ENCODE results near the gene IGSF6.
A peak's percentile ranks its signal among the peaks of the same experiment; 100 is the strongest.
"Not testable (repeated sequence)": the region's sequence is repeated elsewhere in the genome, so short reads cannot be mapped to it uniquely, and the experiment has no call there.

The IGSF6 gene

DNA sequence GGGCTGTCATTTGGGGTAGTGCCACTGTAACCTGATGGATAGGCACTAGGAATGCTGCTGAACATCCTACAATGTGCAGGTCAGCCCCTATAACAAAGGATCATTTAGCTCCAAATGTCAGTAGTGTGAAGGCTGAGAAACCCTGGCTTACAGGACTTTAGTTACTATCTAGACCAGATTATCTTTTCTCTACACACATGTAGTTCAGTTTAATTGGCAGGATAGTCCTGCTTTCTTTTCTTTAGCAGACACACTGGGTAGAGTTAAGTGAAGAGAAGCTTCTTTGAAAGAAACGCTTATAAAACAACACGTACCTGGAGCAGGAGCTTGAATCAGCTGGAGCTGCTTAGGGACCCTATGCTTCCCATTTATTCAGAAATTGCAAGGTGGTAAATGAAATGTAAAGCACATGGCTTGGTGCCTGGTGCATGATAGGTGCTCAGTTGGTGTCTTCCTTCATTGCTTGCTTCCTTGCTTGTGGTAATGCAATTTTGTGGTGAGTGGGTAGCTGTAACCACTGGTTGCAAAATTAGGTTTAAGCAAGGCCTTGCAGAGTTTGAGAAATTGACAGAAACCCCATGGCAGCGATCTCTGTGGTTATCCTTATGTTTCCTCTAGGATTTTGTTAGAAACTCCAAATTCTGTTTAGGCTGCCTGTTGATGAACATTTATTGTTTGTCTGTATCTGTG lies 43.6 kb downstream of the IGSF6 start:
- no peak for DNase-seq (ENCODE audit: low read depth)
- no peak overlapping the region for H3K4me3 ChIP-seq (ENCODE audit: low read length)
- TF ChIP-seq, protein P1, sequence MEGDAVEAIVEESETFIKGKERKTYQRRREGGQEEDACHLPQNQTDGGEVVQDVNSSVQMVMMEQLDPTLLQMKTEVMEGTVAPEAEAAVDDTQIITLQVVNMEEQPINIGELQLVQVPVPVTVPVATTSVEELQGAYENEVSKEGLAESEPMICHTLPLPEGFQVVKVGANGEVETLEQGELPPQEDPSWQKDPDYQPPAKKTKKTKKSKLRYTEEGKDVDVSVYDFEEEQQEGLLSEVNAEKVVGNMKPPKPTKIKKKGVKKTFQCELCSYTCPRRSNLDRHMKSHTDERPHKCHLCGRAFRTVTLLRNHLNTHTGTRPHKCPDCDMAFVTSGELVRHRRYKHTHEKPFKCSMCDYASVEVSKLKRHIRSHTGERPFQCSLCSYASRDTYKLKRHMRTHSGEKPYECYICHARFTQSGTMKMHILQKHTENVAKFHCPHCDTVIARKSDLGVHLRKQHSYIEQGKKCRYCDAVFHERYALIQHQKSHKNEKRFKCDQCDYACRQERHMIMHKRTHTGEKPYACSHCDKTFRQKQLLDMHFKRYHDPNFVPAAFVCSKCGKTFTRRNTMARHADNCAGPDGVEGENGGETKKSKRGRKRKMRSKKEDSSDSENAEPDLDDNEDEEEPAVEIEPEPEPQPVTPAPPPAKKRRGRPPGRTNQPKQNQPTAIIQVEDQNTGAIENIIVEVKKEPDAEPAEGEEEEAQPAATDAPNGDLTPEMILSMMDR (IDR thresholded peaks at IDR 0.05; ENCODE audit: insufficient read depth, low read depth, low read length, missing control alignments) = no peak

DNA sequence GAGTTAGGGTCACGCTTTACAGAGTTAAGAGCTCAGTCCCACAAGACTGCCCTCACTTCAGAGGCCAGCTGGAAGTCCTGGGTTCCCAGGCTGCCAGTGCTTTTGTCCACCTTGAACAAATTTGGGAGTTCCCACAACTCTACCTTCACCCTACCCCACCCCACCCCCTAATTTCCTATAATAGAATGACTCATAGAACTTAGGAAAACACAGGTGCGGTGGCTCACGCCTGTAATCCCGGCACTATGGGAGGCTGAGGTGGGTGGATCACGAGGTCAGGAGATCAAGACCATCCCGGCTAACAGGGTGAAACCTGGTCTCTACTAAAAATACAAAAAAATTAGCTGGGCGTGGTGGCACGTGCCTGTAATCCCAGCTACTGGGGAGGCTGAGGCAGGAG lies 46.6 kb downstream of the IGSF6 start:
- peak; percentile 21 for DNase-seq (ENCODE audit: low read depth)
- H3K4me3 ChIP-seq (ENCODE audit: low read length) = not testable (repeated sequence)

DNA sequence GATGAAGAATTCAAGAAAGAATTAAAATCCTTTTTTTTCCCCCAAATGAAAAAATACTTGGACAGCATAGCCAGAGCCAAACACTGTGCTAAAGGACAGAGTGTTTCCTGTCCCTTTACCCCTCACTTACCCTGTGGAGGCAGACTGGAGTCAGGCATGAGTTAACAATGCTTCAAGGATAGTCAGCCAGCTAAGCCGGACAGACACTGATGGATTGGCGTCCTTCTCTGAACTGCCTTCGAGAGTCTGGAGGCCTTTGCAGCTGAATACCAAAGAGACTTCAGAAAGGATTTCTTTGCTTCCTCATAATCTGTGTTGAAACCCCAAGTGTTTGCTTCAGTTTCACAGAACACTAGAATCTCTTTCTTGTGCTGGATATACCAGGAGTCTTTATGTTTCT lies 48.5 kb downstream of the IGSF6 start:
- H3K4me3 ChIP-seq (ENCODE audit: low read length) = no peak overlapping the region
- TF ChIP-seq, protein P1 (IDR thresholded peaks at IDR 0.05; ENCODE audit: insufficient read depth, low read depth, low read length, missing control alignments) = no peak
- DNase-seq (ENCODE audit: low read depth) = peak; percentile 23

DNA sequence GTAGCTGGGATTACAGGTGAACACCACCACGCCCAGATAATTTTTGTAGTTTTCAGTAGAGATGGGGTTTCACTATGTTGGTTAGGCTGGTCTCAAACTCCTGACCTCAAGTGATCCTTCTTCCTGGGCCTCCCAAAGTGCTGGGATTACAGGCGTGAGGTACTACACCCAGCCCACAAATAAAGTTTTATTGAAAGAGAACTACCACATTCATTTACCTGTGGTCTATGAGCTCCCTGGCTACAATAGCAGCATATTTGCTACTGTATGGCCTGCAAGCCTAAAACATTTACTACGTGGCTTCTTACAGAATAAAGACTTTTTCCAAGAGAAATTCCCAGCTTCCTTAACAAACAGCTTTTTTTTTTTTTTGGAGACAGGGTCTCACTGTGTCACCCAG lies 49.6 kb downstream of the IGSF6 start:
- H3K4me3 ChIP-seq (ENCODE audit: low read length) = no peak overlapping the region
- TF ChIP-seq, protein P1 (IDR thresholded peaks at IDR 0.05; ENCODE audit: insufficient read depth, low read depth, low read length, missing control alignments) = no peak
- no peak for DNase-seq (ENCODE audit: low read depth)

DNA sequence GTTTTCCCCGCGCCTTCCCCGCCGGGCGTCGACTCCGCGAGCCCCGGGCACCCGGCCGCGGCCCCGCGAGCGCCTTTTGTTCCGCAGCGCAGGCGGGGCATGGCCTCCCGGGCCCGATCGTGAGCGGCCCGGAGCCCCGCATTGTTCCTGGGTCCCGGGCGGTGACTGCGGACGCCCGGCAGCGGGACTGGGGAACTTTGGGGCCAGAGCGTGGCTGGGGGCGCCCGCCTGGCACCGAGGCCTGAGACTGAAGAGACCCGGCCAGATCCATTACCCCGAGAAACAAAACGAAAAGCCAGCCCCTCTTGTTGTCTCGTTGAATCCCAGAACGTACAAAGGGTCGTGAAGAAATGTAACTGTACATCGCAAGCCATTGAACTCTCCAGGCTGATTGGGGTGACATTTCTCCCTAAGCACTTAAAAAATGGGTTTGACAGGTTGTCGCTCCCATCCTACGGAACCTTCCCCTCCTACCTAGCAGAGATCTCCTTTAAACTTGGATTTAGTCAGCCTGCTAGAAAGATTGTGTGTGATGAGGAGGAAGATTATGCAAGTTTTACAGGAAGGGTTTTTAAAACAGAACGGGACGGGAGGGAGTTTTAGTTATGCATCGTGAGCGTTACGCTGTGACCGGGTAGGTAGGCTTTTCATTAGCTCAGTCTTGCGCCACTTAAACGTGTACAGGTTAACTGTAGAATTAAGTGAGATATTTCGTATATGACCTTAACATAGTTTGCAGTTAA lies 52.2 kb downstream of the IGSF6 start:
- TF ChIP-seq, protein P1 (IDR thresholded peaks at IDR 0.05; ENCODE audit: insufficient read depth, low read depth, low read length, missing control alignments) = no peak
- peak; percentile 76 for DNase-seq (ENCODE audit: low read depth)
- peak overlapping the region; percentile 79 for H3K4me3 ChIP-seq (ENCODE audit: low read length)

DNA sequence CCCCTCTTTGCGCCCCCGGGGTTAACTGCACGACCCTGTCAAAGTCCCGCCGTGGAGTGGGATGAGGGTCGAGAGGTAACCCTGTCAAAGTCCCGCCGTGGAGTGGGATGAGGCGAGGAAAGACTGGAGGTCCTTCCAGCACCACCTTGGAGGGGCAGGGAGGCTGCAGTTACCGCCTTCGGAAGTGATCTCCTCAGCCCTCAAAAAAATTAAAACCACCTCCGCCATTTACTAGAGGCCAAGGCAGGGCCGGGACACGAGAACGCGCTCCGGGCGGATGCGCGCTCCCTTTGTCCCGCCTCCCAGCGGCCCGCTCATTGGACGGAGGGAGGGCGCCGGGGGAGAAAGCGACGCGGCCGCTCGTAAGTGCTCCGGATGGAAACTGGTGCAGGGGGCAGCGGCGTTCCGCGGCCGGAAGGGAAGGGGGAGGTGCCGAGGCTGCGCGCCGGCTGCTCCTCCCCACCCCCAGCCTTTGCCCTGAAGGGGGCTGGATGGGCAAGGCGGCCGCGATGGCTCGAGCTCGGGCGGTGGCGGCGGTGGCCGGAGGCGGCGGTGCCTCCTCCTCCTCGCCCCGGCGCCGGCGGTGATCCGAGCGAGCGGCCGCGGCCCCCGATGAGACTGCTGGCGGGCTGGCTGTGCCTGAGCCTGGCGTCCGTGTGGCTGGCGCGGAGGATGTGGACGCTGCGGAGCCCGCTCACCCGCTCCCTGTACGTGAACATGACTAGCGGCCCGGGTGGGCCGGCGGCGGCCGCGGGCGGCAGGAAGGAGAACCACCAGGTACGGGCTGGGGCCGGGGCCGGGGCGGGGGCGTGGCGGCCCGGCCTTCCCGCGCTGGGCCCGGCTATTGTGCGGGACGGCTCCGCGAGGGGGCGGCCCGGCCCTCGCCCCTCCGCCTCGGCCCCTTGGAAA lies 53.0 kb downstream of the IGSF6 start, which contains the start of gene METTL9:
Gene METTL9, plus strand, starts transcription at position 456 of the 909 bp plus-strand sequence. Its CDS starts 157 bp downstream, at position 613.
- H3K4me3 ChIP-seq (ENCODE audit: low read length) = peak within 1 kb of the TSS; percentile 79
- DNase-seq (ENCODE audit: low read depth) = peak; percentile 97
- TF ChIP-seq, protein P1 (IDR thresholded peaks at IDR 0.05; ENCODE audit: insufficient read depth, low read depth, low read length, missing control alignments) = no peak

DNA sequence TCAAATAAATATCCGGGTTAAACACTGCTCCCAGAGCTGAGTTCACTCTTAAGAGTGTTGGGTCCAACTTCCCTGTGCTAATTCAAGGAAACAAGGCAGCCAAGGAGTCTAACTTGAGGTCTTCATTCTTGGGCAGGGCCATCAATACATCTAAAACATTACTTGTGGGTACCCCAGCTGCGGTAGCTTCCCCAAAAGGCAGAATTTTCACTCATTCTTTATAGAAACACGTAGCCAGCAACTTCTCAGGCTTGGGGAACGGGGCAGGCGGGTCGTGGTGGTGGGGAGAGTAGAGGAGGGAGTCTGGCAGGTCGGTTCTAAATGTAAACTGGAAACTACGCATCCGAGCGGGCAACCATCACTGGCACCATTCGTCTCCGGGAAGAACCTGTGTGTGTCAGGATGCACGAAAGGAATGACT lies 53.7 kb downstream of the IGSF6 start:
- TF ChIP-seq, protein P1 (IDR thresholded peaks at IDR 0.05; ENCODE audit: insufficient read depth, low read depth, low read length, missing control alignments) = no peak
- peak overlapping the region; percentile 79 for H3K4me3 ChIP-seq (ENCODE audit: low read length)
- peak; percentile 13 for DNase-seq (ENCODE audit: low read depth)
